MCF 10A (cell line): ENCODE measurements around the gene C19orf12. TPM values are rescaled to one million over a fixed set of nuclear protein-coding genes. Genes with fewer than 3 reads are reported as not detected.

Experiments used
- BruUV-seq: library from RNA; stranded (reverse); fragments of 400-500 nt; replicated peaks from 2 replicates; lab custom pipeline; 2021; lab: Mats Ljungman, UMichigan
- CTCF ChIA-PET: fragments of 300-600 bp; sonication (Branson Sonifier 250); formaldehyde crosslinking; extraction: SDS; loops from one replicate; lab custom pipeline; 2021; ENCODE audit warnings: antibody characterized with exemption, inconsistent platforms; lab: Yijun Ruan, JAX
- POLR2A ChIA-PET: fragments of 300-600, 350-650 bp; sonication (Branson Sonifier 250); formaldehyde crosslinking; extraction: SDS; loops from one replicate; lab custom pipeline; 2020; ENCODE audit warnings: antibody characterized with exemption, inconsistent platforms; lab: Yijun Ruan, JAX
- DNase-seq: peaks from one replicate; pipeline ENCODE4 v3.0.0-alpha.2; 2018; ENCODE audit not compliant: unreplicated experiment
- H3K27ac Mint-ChIP-seq: one replicate; pipeline ENCODE4 v1.8.0; 2022; ENCODE audit warnings: mild to moderate bottlenecking, low read depth, mixed read lengths; ENCODE audit not compliant: unreplicated experiment
- H3K27me3 Mint-ChIP-seq: one replicate; pipeline ENCODE4 v1.8.0; 2022; ENCODE audit warnings: mixed read lengths; ENCODE audit not compliant: insufficient read depth, unreplicated experiment
- H3K36me3 Mint-ChIP-seq: one replicate; pipeline ENCODE4 v1.8.0; 2022; ENCODE audit warnings: mild to moderate bottlenecking, moderate library complexity, mixed read lengths; ENCODE audit not compliant: insufficient read depth, unreplicated experiment
- H3K4me1 Mint-ChIP-seq: one replicate; pipeline ENCODE4 v1.8.0; 2022; ENCODE audit warnings: mixed read lengths; ENCODE audit not compliant: insufficient read depth, unreplicated experiment
- H3K4me3 Mint-ChIP-seq: one replicate; pipeline ENCODE4 v1.8.0; 2022; ENCODE audit warnings: mild to moderate bottlenecking, moderate library complexity, mixed read lengths; ENCODE audit not compliant: unreplicated experiment
- H3K9me3 Mint-ChIP-seq: one replicate; pipeline ENCODE4 v1.8.0; 2022; ENCODE audit warnings: mixed read lengths; ENCODE audit not compliant: unreplicated experiment
- CTCF ChIP-seq: fragments of 200-600 bp; IDR thresholded peaks from one replicate; pipeline ENCODE4 v1.8.0; 2022; ENCODE audit warnings: antibody characterized with exemption, mild to moderate bottlenecking; ENCODE audit not compliant: unreplicated experiment
- intact Hi-C: fragments of 100-400 bp; cut with micrococcal nuclease; formaldehyde crosslinking; loops from 2 replicates; pipeline ENCODE4 v1.14.1; 2022
- total RNA-seq: library from RNA; stranded (reverse); gene quantifications from 2 replicates; pipeline ENCODE4 v1.2.3, GENCODE V29; 2022

The C19orf12 gene
- total RNA-seq, 1 experiment from 2014 or later, result 21.6 TPM

GRCh38 chr19:29757551-29757950 lies 42.5 kb upstream of the C19orf12 start:
- POLR2A ChIA-PET, result no interaction called here
- Mint-ChIP-seq H3K4me1 (no peaks in the 10 kb centered on the region), H3K4me3 (no peak overlapping the region), H3K9me3 (no peaks in the 10 kb centered on the region), H3K36me3 (peaks cover 6% of the 10 kb centered on the region), H3K27ac (no peak overlapping the region), H3K27me3 (no peaks in the 10 kb centered on the region)
- no TSS peak for BruUV-seq
- CTCF ChIA-PET, result interaction anchor here (0.7 to 3.8 kb wide), 3 partner anchors 27 to 115 kb away, joined by 3 to 73 read pairs (median 5); no protein-coding TSS in a partner anchor
- TF ChIP-seq CTCF, result no peak
- intact Hi-C loops, result no loop called here
- DNase-seq, result no peak

GRCh38 chr19:29753934-29754305 lies 38.9 kb upstream of the C19orf12 start:
- H3K4me3 Mint-ChIP-seq, result no peak overlapping the region
- no peak for TF ChIP-seq CTCF
- DNase-seq, result no peak
- POLR2A ChIA-PET, result interaction anchor here (0.6 kb wide), 1 partner anchor 84 kb away, joined by 3 read pairs; no protein-coding TSS in a partner anchor
- H3K9me3 Mint-ChIP-seq, result no peaks in the 10 kb centered on the region
- H3K27ac Mint-ChIP-seq, result no peak overlapping the region
- peaks cover 18% of the 10 kb centered on the region for H3K27me3 Mint-ChIP-seq
- no peaks in the 10 kb centered on the region for H3K4me1 Mint-ChIP-seq
- CTCF ChIA-PET, result no interaction called here
- intact Hi-C loops, result no loop called here
- H3K36me3 Mint-ChIP-seq, result peaks cover 6% of the 10 kb centered on the region
- BruUV-seq, result no TSS peak

- TF ChIP-seq CTCF, result no peak
- intact Hi-C loops, result no loop called here
- POLR2A ChIA-PET, result interaction anchor here (0.6 kb wide), 1 partner anchor 84 kb away, joined by 3 read pairs; no protein-coding TSS in a partner anchor
- DNase-seq, result no peak
- no peak overlapping the region for H3K4me3 Mint-ChIP-seq
- CTCF ChIA-PET, result interaction anchor here (0.7 kb wide), 1 partner anchor 27 kb away, joined by 3 read pairs; no protein-coding TSS in a partner anchor
- H3K36me3 Mint-ChIP-seq, result peaks cover 6% of the 10 kb centered on the region
- no peak overlapping the region for H3K27ac Mint-ChIP-seq
- H3K4me1 Mint-ChIP-seq, result no peaks in the 10 kb centered on the region
- H3K27me3 Mint-ChIP-seq, result peaks cover 19% of the 10 kb centered on the region
- no TSS peak for BruUV-seq
- no peaks in the 10 kb centered on the region for H3K9me3 Mint-ChIP-seq
Observed at GRCh38 chr19:29753190-29753933, 38.3 kb upstream of the C19orf12 start.

GRCh38 chr19:29752450-29753025 lies 37.5 kb upstream of the C19orf12 start:
- H3K4me3 Mint-ChIP-seq, result no peak overlapping the region
- peaks cover 19% of the 10 kb centered on the region for H3K27me3 Mint-ChIP-seq
- H3K36me3 Mint-ChIP-seq, result peaks cover 6% of the 10 kb centered on the region
- H3K27ac Mint-ChIP-seq, result no peak overlapping the region
- H3K4me1 Mint-ChIP-seq, result no peaks in the 10 kb centered on the region
- TF ChIP-seq CTCF, result no peak
- intact Hi-C loops, result no loop called here
- no peak for DNase-seq
- no peaks in the 10 kb centered on the region for H3K9me3 Mint-ChIP-seq
- CTCF ChIA-PET, result interaction anchor here (0.7 to 4.6 kb wide), 2 partner anchors 8 to 57 kb away, joined by 3 to 25 read pairs; no protein-coding TSS in a partner anchor
- BruUV-seq, result no TSS peak
- POLR2A ChIA-PET, result no interaction called here
